Mesodermal cell (in vitro differentiated cells): Measurements from ENCODE around the gene ANO5.

Source experiments
- H3K27ac ChIP-seq: 2 replicates; pipeline ENCODE4 v1.7.0; 2013; ENCODE audit warnings: mild to moderate bottlenecking, low read depth, low read length, moderate library complexity; ENCODE audit not compliant: severe bottlenecking
- H3K36me3 ChIP-seq: 2 replicates; pipeline ENCODE4 v1.7.1; 2013; ENCODE audit warnings: mild to moderate bottlenecking, low read length, moderate library complexity; ENCODE audit not compliant: control insufficient read depth, insufficient read depth
- H3K4me1 ChIP-seq: one replicate; pipeline ENCODE4 v1.7.1; 2013; ENCODE audit warnings: mild to moderate bottlenecking, low read length; ENCODE audit not compliant: insufficient read depth, control insufficient read depth, poor library complexity, severe bottlenecking
- H3K4me3 ChIP-seq: 2 replicates; pipeline ENCODE4 v1.7.0; 2013; ENCODE audit warnings: low read length, control low read depth, mild to moderate bottlenecking; ENCODE audit not compliant: insufficient read depth, poor library complexity, severe bottlenecking; ENCODE audit errors: extremely low read depth
- H3K9me3 ChIP-seq: 2 replicates; pipeline ENCODE4 v1.7.1; 2013; ENCODE audit warnings: mild to moderate bottlenecking, low read length, moderate library complexity; ENCODE audit not compliant: control insufficient read depth
- WGBS, 2 experiments: methylation state at CpG; one replicate each; pipeline ENCODE4 v1.1.5; 2013; ENCODE audit warnings: missing lambda C conversion rate in 2 of 2; ENCODE audit not compliant: insufficient coverage in 2 of 2; 5-methylcytosine and 5-hydroxymethylcytosine counted together

ANO5 gene

GRCh38 chr11:22203281-22203680, 10.4 kb downstream of the ANO5 start:
- H3K4me3 ChIP-seq: no peak overlapping the region
- WGBS, 2 experiments: 100% methylated on average over 2 to 3 of the region's 4 CpGs
- no peaks in the 10 kb centered on the region for H3K36me3 ChIP-seq
- H3K27ac ChIP-seq: no peak overlapping the region
- no peaks in the 10 kb centered on the region for H3K4me1 ChIP-seq
- no peaks in the 10 kb centered on the region for H3K9me3 ChIP-seq

DNA sequence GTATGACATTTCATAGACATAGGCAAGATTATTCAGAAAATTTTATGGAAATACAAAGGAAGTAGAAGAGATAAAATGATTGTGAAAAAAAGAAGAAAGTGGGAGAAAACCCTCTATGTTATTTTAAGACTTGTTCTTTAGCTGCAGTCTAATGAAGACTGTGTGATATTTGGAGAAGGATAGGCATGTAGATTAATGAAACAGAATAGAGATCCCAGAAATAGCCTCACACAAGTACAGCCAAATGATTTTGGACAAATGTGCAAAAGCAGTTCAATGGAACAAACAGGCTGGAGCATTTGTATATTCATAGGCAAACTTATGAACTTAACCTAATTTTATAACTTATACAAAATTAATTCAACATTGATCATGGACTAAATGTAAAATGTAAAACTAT, 14.3 kb downstream of the ANO5 start:
- H3K4me3 ChIP-seq: no peak overlapping the region
- no peaks in the 10 kb centered on the region for H3K9me3 ChIP-seq
- no peaks in the 10 kb centered on the region for H3K36me3 ChIP-seq
- no peaks in the 10 kb centered on the region for H3K4me1 ChIP-seq
- H3K27ac ChIP-seq: no peak overlapping the region

DNA sequence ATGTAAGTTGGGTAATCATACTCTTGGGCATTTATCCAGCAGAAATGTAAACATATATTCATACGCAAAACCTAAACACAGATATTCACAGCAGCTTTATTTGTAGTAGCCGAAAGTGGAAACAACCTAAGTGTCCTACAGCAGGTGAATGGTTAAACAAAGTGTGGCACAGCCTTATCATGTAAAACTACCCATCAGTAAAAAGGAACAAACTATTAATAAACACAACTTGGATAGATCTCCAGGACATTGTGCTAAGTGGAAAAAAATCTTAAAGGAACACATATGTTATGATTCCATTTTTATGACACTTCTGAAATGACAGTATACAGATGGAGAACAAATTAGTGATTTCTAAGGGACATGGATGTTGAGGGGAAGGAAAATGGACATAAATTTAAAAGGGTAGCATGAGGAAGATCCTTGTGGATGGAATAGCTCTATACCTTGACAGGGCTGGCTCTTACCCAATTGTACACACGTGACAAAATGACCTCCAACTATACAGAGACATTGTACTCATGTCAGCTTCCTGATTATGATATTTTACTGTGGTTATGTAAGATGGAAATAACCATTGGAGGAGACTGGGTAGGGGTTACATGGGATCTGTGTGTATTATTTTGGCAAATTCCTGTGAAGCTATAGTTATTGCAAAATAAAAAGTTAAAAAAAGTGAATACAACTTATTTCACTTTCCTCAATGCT, 15.4 kb downstream of the ANO5 start:
- Histone ChIP-seq H3K27ac (no peak overlapping the region), H3K4me1 (no peaks in the 10 kb centered on the region), H3K9me3 (no peaks in the 10 kb centered on the region), H3K36me3 (no peaks in the 10 kb centered on the region), H3K4me3 (no peak overlapping the region)
- no CpG with 5 or more reads among the region's 3 CpGs for WGBS, 2 experiments

DNA sequence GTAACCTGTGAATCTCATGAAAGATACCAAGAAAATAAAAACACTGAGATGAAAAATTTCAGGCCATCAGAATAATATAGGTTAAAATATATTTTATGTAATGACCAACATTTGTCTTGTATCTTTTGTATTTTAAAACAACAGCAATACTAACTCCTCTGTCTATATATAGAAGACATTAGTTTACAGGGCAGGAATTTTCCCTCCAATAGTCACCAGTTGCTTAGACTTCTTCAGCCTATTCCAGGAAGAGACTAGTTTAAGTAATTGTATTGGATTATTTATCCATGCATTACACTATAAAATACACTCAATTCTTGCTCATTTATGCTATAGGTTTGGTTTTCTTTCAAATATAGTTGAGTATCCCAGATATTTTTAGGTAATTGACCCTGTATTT, 24.1 kb downstream of the ANO5 start:
- H3K4me1 ChIP-seq: no peaks in the 10 kb centered on the region
- no peak overlapping the region for H3K4me3 ChIP-seq
- no peaks in the 10 kb centered on the region for H3K36me3 ChIP-seq
- no peak overlapping the region for H3K27ac ChIP-seq
- H3K9me3 ChIP-seq: no peaks in the 10 kb centered on the region

GRCh38 chr11:22221143-22221542, 28.3 kb downstream of the ANO5 start:
- Histone ChIP-seq H3K4me1 (no peaks in the 10 kb centered on the region), H3K27ac (no peak overlapping the region), H3K4me3 (no peak overlapping the region), H3K9me3 (no peaks in the 10 kb centered on the region), H3K36me3 (no peaks in the 10 kb centered on the region)
- WGBS, 2 experiments: no CpG with 5 or more reads among the region's 3 CpGs

- Histone ChIP-seq H3K36me3 (no peaks in the 10 kb centered on the region), H3K4me1 (no peaks in the 10 kb centered on the region), H3K4me3 (no peak overlapping the region), H3K9me3 (no peaks in the 10 kb centered on the region), H3K27ac (no peak overlapping the region)
- WGBS, 2 experiments: 20 to 40% methylated on average over 1 of the region's 4 CpGs
Measured at GRCh38 chr11:22225190-22225589, 32.3 kb downstream of the ANO5 start.

DNA sequence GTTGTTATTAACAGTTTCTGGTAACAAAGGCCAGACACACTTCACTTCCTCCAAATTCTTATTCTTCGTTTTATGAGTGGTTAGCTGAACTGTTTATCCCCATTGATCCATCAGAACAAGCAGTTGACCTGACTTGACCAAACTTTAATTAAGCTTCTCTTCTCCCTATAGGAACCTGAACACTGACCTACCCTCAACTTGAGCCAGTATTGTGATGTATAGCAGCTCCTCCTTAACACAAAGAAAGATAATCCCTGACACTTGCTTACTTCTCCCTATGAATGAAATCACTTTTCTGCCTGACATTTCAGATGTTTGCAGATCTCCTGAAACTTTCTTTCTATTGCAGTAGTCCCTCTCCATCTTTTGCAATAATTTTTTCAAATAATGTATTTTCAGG, 41.9 kb downstream of the ANO5 start:
- no peak overlapping the region for H3K27ac ChIP-seq
- no peak overlapping the region for H3K4me3 ChIP-seq
- H3K9me3 ChIP-seq: no peaks in the 10 kb centered on the region
- H3K36me3 ChIP-seq: no peaks in the 10 kb centered on the region
- 22% methylated on average over 1 of the region's 1 CpG; no CpG with 5 or more reads in 1 of the 2 experiments for WGBS, 2 experiments
- no peaks in the 10 kb centered on the region for H3K4me1 ChIP-seq

GRCh38 chr11:22244986-22245592, 52.2 kb downstream of the ANO5 start:
- 0 to 17% methylated on average over 2 of the region's 4 CpGs for WGBS, 2 experiments
- Histone ChIP-seq H3K27ac (no peak overlapping the region), H3K9me3 (no peaks in the 10 kb centered on the region), H3K4me1 (no peaks in the 10 kb centered on the region), H3K36me3 (no peaks in the 10 kb centered on the region), H3K4me3 (no peak overlapping the region)

- H3K9me3 ChIP-seq: no peaks in the 10 kb centered on the region
- no peaks in the 10 kb centered on the region for H3K36me3 ChIP-seq
- no CpG with 5 or more reads among the region's 1 CpG for WGBS, 2 experiments
- H3K4me1 ChIP-seq: no peaks in the 10 kb centered on the region
- no peak overlapping the region for H3K27ac ChIP-seq
- no peak overlapping the region for H3K4me3 ChIP-seq
Measured at GRCh38 chr11:22246992-22247391, 54.1 kb downstream of the ANO5 start.

- WGBS, 2 experiments: no CpG with 5 or more reads among the region's 1 CpG
Measured at GRCh38 chr11:22249871-22250270, 57.0 kb downstream of the ANO5 start.

GRCh38 chr11:22256876-22257275, 64.0 kb downstream of the ANO5 start:
- Histone ChIP-seq H3K4me3 (no peak overlapping the region), H3K4me1 (no peaks in the 10 kb centered on the region), H3K27ac (no peak overlapping the region), H3K36me3 (no peaks in the 10 kb centered on the region), H3K9me3 (no peaks in the 10 kb centered on the region)
- WGBS, 2 experiments: no CpG with 5 or more reads among the region's 1 CpG

More at GRCh38 chr11:22249871-22250270, 57.0 kb downstream of the ANO5 start:
- H3K4me1 ChIP-seq: no peaks in the 10 kb centered on the region
- no peaks in the 10 kb centered on the region for H3K36me3 ChIP-seq
- H3K9me3 ChIP-seq: no peaks in the 10 kb centered on the region
- H3K27ac ChIP-seq: no peak overlapping the region
- no peak overlapping the region for H3K4me3 ChIP-seq
